Tibial artery (tissue), 4 donors: ENCODE results near the gene ABR.
"Not testable (repeated sequence)": the region's sequence is repeated elsewhere in the genome, so short reads cannot be mapped to it uniquely, and the experiment has no call there.

Experiments
- DNase-seq, 2 donors: peaks; one replicate each; pipeline ENCODE4 v3.0.0-alpha.2; 2019
- H3K27ac ChIP-seq, 2 donors: fragments of 200-600 bp; sonication (generic) in 1 of 2; 1 replicate in 1 of 2; 2 replicates in 1 of 2; pipeline ENCODE4 v1.5.1; 2018 to 2019; ENCODE audit warnings: mild to moderate bottlenecking in 1 of 2
- H3K27me3 ChIP-seq, 2 donors: fragments of 200-600 bp; sonication (generic) in 1 of 2; one replicate each; pipeline versions ENCODE4 v1.5.1 to v1.6.0; 2016 to 2019
- H3K36me3 ChIP-seq, 3 donors: fragments of 200-600 bp; sonication (generic) in 2 of 3; one replicate each; pipeline ENCODE4 v1.5.1; 2016 to 2019; ENCODE audit warnings: mild to moderate bottlenecking in 2 of 3
- H3K4me1 ChIP-seq, 4 donors: fragments of 200-600 bp; sonication (generic) in 2 of 4; 1 replicate in 3 of 4; 2 replicates in 1 of 4; pipeline ENCODE4 v1.5.1; 2016 to 2019
- H3K4me3 ChIP-seq, 2 donors: fragments of 200-600 bp; sonication (generic) in 1 of 2; 1 replicate in 1 of 2; 2 replicates in 1 of 2; pipeline ENCODE4 v1.5.1; 2018 to 2019; ENCODE audit warnings: mild to moderate bottlenecking in 2 of 2
- H3K9me3 ChIP-seq, 3 donors: fragments of 200-600 bp; sonication (generic) in 1 of 3; one replicate each; pipeline ENCODE4 v1.5.1; 2016 to 2019
- intact Hi-C: fragments of 100-400 bp; cut with DNase I; formaldehyde crosslinking; loops from one replicate; pipeline ENCODE4 v1.15.0; 2023; ENCODE audit warnings: low total_unique reads
- TF ChIP-seq, protein P1 (sequence below), 2 experiments: fragments of 200-600 bp in 1 of 2; fragments of 450-650 bp in 1 of 2; IDR thresholded peaks; one replicate each; pipeline ENCODE4 v1.5.1; 2017 to 2019; ENCODE audit warnings: antibody characterized with exemption in 2 of 2, mild to moderate bottlenecking in 1 of 2, moderate library complexity in 1 of 2

The ABR gene

DNA sequence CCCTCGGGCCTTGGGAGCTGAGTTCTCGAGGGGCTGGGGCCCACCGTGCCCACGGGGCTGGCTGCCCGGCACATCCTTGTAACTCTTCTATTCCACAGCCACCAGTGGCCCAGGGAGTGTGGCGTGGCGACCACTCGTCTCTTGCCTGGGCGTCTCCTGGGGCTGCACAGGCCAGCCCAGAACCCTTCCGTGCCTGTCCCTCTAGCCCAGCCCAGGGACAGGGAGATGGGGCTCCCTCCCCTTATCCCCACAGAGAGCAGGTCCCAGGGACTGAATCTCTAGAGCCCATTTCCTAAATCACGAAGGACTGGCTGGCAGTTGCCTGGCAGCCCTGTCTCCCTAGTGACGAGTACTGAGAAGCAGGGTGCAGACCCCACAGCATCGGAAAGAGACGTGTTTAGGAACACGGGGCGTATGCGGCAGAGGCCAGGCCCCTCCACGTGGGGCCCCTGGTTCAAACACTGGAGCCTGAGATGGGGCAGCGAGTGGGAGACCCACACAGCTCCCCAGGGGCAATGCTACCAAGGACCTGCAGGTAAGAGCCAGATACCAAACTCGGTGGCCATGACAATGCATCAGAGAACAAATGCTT is 131.8 kb downstream of the ABR start:
- Histone ChIP-seq H3K4me1 (peaks cover 0 to 62% (median 53%) of the 10 kb centered on the region in 4 donors), H3K4me3 (peak overlapping the region in 1 of 2 donors; percentile 28), H3K27me3 (no peaks in the 10 kb centered on the region), H3K9me3 (no peaks in the 10 kb centered on the region), H3K36me3 (peaks cover 11 to 47% (median 23%) of the 10 kb centered on the region in 3 donors), H3K27ac (peak overlapping the region; percentile 97 to 98)
- no peak for DNase-seq
- TF ChIP-seq, protein P1, sequence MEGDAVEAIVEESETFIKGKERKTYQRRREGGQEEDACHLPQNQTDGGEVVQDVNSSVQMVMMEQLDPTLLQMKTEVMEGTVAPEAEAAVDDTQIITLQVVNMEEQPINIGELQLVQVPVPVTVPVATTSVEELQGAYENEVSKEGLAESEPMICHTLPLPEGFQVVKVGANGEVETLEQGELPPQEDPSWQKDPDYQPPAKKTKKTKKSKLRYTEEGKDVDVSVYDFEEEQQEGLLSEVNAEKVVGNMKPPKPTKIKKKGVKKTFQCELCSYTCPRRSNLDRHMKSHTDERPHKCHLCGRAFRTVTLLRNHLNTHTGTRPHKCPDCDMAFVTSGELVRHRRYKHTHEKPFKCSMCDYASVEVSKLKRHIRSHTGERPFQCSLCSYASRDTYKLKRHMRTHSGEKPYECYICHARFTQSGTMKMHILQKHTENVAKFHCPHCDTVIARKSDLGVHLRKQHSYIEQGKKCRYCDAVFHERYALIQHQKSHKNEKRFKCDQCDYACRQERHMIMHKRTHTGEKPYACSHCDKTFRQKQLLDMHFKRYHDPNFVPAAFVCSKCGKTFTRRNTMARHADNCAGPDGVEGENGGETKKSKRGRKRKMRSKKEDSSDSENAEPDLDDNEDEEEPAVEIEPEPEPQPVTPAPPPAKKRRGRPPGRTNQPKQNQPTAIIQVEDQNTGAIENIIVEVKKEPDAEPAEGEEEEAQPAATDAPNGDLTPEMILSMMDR (IDR thresholded peaks at IDR 0.05), result no peak
- intact Hi-C loops, result no loop called here

DNA sequence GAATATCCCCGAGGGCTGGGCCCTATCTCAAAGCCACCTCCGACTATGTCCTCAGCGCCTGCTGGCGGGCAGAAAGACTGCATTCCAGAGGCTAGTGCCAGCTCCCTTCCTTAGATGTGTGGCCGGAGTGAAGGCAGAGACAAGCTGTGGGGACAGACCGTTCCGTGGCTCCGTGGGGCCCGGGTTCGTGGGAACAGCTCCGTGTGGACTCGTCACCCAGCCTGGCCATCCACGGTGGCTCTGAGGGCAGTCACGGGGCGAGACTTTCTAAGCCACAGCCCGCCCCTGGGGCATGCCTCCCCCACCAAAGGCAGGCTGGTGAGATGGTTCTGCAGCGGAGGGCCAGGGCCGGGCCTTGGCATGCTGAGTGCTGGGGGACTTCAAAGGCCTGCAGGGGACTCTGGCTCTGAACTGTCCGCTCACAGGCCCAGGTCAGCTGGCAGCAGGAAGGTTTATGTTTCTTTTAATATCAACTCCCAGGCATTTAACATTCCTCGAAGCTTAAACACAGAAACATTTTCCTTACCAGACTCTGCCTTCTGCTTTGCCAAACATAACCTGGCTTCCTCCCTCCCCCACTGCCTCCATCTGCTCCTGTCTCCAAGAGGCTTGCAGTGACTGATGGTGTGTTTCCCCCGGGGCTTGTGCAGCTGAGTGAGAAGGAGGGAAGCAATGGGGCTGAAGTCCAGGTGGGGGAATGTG is 132.5 kb downstream of the ABR start:
- no peaks in the 10 kb centered on the region for H3K27me3 ChIP-seq
- no peaks in the 10 kb centered on the region for H3K9me3 ChIP-seq
- peak overlapping the region; percentile 97 to 98 for H3K27ac ChIP-seq
- TF ChIP-seq, protein P1 (IDR thresholded peaks at IDR 0.05), result peak; percentile 54 to 75
- H3K4me1 ChIP-seq, result peaks cover 0 to 68% (median 55%) of the 10 kb centered on the region in 4 donors
- H3K4me3 ChIP-seq, result peak overlapping the region; percentile 14 to 28
- intact Hi-C loops, result no loop called here
- DNase-seq, result peak; percentile 63 to 95
- H3K36me3 ChIP-seq, result peaks cover 11 to 48% (median 23%) of the 10 kb centered on the region in 3 donors

DNA sequence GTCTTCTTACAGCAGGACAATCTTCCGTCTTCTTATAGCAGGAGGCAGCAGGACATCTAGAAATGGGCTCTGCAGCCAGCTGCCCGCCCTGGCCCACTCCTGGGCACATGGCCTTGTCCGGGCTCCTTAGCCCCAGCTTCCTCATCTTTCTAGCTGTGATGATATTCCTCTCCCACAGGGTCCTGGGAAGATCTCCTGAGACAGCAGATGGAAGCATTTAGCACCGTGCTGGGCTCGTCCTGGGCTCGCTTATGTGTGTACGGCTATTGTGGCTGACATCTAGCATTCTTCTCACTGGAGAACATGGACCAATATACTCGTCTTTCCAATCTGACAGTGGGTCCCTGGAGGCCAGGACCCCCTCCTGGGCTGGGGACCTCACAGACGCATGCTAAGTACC is 134.3 kb downstream of the ABR start:
- H3K36me3 ChIP-seq, result peaks cover 11 to 46% (median 23%) of the 10 kb centered on the region in 3 donors
- no peak for DNase-seq
- intact Hi-C loops, result no loop called here
- H3K9me3 ChIP-seq, result no peaks in the 10 kb centered on the region
- TF ChIP-seq, protein P1 (IDR thresholded peaks at IDR 0.05), result no peak
- H3K27me3 ChIP-seq, result no peaks in the 10 kb centered on the region
- peaks cover 0 to 77% (median 60%) of the 10 kb centered on the region in 4 donors for H3K4me1 ChIP-seq
- H3K27ac ChIP-seq, result peak overlapping the region; percentile 97 to 98
- H3K4me3 ChIP-seq, result no peak overlapping the region

DNA sequence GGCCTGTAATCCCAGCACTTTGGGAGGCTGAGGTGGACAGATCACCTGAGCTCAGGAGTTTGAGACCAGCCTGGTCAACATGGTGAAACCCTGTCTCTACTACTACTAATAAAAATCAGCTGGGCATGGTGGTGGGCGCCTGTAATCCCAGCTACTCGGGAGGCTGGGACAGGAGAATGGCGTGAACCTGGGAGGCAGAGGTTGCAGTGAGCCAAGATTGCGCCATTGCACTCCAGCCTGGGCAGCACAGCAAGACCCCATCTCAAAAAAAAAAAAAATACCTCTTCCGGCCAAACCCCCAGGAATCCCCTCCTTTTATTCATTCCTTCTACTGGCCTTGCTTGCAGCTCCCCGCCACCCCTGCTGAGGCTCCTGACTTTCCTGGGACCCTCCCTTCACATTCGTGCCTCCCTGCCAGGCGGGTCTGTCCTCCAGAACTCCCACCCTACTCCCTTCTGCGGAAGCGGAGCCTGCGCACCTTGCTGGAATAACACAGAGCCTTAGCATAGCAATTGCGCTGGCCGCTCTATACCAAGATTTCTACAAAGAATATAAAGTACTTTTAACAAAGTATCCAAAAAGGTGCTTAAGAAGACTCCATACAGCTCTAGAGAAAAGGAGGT is 135.3 kb downstream of the ABR start:
- peaks cover 0 to 87% (median 68%) of the 10 kb centered on the region in 4 donors for H3K4me1 ChIP-seq
- H3K9me3 ChIP-seq, intact Hi-C loops, DNase-seq, H3K27me3 ChIP-seq: not testable (repeated sequence)
- H3K27ac ChIP-seq, result peak overlapping the region; percentile 97 to 98
- H3K4me3 ChIP-seq, result peak overlapping the region in 1 of 2 donors; percentile 41
- peaks cover 2 to 36% (median 13%) of the 10 kb centered on the region in 3 donors for H3K36me3 ChIP-seq

DNA sequence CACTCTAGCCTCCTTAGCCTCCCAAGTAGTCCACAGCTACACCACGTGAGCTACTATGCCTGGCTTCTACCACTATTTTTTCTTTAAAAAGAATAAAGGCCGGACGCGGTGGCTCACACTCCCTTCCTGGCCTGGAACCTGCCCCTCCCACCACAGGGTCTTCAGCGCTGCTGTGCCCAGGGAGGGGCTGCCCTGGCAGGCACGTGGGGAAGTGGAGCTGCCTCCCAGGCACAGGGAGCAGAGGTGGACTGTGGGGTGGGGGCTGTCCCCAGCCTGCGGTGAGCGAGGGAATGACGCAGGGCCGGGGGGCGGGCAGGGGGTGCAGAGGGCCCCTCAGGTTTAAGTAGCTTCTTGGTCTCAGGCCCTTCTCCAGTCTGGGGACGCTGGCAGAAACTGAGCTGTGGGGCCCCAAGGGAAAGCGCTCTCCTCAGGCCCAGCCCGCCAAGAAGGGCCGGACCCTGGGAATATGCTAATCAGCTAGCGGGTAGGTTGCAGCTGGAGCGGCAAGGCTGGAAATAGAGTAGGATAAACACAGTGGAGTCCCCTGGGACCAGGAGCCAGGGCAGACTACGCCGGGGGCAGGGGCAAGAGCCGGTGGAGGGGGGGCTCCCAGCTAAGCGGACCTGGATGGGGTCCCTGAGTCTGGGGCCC is 136.1 kb downstream of the ABR start:
- intact Hi-C loops, result no loop called here
- Histone ChIP-seq H3K27ac (peak overlapping the region; percentile 97 to 98), H3K36me3 (peaks cover 0 to 29% (median 8%) of the 10 kb centered on the region in 3 donors), H3K4me1 (peaks cover 0 to 90% (median 73%) of the 10 kb centered on the region in 4 donors), H3K4me3 (peak overlapping the region; percentile 19 to 41), H3K27me3 (no peaks in the 10 kb centered on the region), H3K9me3 (no peaks in the 10 kb centered on the region)
- TF ChIP-seq, protein P1 (IDR thresholded peaks at IDR 0.05), result no peak
- peak; percentile 78 to 94 for DNase-seq
